ENCODE data around the gene ME1. TPM values are rescaled to one million over a fixed set of nuclear protein-coding genes. Genes with fewer than 3 reads are reported as not detected.

Gene ME1
- total RNA-seq, 2 donors from 2014 or later = 7.5 to 15.4 TPM

GRCh38 chr6:83378621-83379388 lies 52.0 kb downstream of the ME1 start:
- no peaks in the 10 kb centered on the region for H3K36me3 Mint-ChIP-seq (ENCODE audit: low read depth)
- no peak for TF ChIP-seq CTCF (conservative IDR thresholded peaks at IDR 0.05)
- H3K4me3 Mint-ChIP-seq = no peak overlapping the region
- DNase-seq = no peak
- no peaks in the 10 kb centered on the region for H3K4me1 Mint-ChIP-seq
- no peak overlapping the region for H3K9ac ChIP-seq (ENCODE audit: extremely low read depth, low read length, poor library complexity, severe bottlenecking)
- no peaks in the 10 kb centered on the region for H3K4me1 ChIP-seq (ENCODE audit: control insufficient read depth, insufficient read depth, low read length)
- H3K36me3 ChIP-seq (ENCODE audit: control insufficient read depth, insufficient read depth, low read length) = no peaks in the 10 kb centered on the region
- H3K27me3 Mint-ChIP-seq (ENCODE audit: insufficient read depth) = no peaks in the 10 kb centered on the region
- no peak overlapping the region for H3K27ac ChIP-seq (ENCODE audit: low read depth, low read length)
- H3K4me3 ChIP-seq (ENCODE audit: low read length) = no peak overlapping the region
- H3K27ac Mint-ChIP-seq = no peak overlapping the region
- no peaks in the 10 kb centered on the region for H3K9me3 ChIP-seq (ENCODE audit: control insufficient read depth, low read length)
- no peaks in the 10 kb centered on the region for H3K9me3 Mint-ChIP-seq
- H3K27me3 ChIP-seq (ENCODE audit: control insufficient read depth, insufficient read depth, low read length, poor library complexity, severe bottlenecking) = no peaks in the 10 kb centered on the region

- no peaks in the 10 kb centered on the region for H3K9me3 ChIP-seq (ENCODE audit: control insufficient read depth, low read length)
- no peak overlapping the region for H3K27ac Mint-ChIP-seq
- H3K9me3 Mint-ChIP-seq = no peaks in the 10 kb centered on the region
- H3K36me3 Mint-ChIP-seq (ENCODE audit: low read depth) = no peaks in the 10 kb centered on the region
- no peaks in the 10 kb centered on the region for H3K27me3 ChIP-seq (ENCODE audit: control insufficient read depth, insufficient read depth, low read length, poor library complexity, severe bottlenecking)
- no peaks in the 10 kb centered on the region for H3K27me3 Mint-ChIP-seq (ENCODE audit: insufficient read depth)
- DNase-seq = no peak
- H3K9ac ChIP-seq (ENCODE audit: extremely low read depth, low read length, poor library complexity, severe bottlenecking) = no peak overlapping the region
- 88 to 100% methylated on average over 1 to 3 of the region's 3 CpGs for WGBS, 2 experiments (ENCODE audit: insufficient coverage in 1 of 2, insufficient read length in 1 of 2)
- no peak overlapping the region for H3K27ac ChIP-seq (ENCODE audit: low read depth, low read length)
- H3K4me3 Mint-ChIP-seq = no peak overlapping the region
- H3K36me3 ChIP-seq (ENCODE audit: control insufficient read depth, insufficient read depth, low read length) = no peaks in the 10 kb centered on the region
- H3K4me1 Mint-ChIP-seq = no peaks in the 10 kb centered on the region
- H3K4me1 ChIP-seq (ENCODE audit: control insufficient read depth, insufficient read depth, low read length) = no peaks in the 10 kb centered on the region
- TF ChIP-seq CTCF (conservative IDR thresholded peaks at IDR 0.05) = no peak
- H3K4me3 ChIP-seq (ENCODE audit: low read length) = no peak overlapping the region
These were observed 59.4 kb downstream of the ME1 start for GRCh38 chr6:83371423-83371822.

GRCh38 chr6:83370567-83370966 lies 60.3 kb downstream of the ME1 start:
- no peaks in the 10 kb centered on the region for H3K9me3 Mint-ChIP-seq
- Histone ChIP-seq H3K4me1 (ENCODE audit: control insufficient read depth, insufficient read depth, low read length) (no peaks in the 10 kb centered on the region), H3K27ac (ENCODE audit: low read depth, low read length) (no peak overlapping the region), H3K9me3 (ENCODE audit: control insufficient read depth, low read length) (no peaks in the 10 kb centered on the region), H3K36me3 (ENCODE audit: control insufficient read depth, insufficient read depth, low read length) (no peaks in the 10 kb centered on the region), H3K27me3 (ENCODE audit: control insufficient read depth, insufficient read depth, low read length, poor library complexity, severe bottlenecking) (no peaks in the 10 kb centered on the region), H3K9ac (ENCODE audit: extremely low read depth, low read length, poor library complexity, severe bottlenecking) (no peak overlapping the region), H3K4me3 (ENCODE audit: low read length) (no peak overlapping the region)
- no peaks in the 10 kb centered on the region for H3K4me1 Mint-ChIP-seq
- 80 to 89% methylated on average over 1 to 3 of the region's 3 CpGs for WGBS, 2 experiments (ENCODE audit: insufficient coverage in 1 of 2, insufficient read length in 1 of 2)
- no peak overlapping the region for H3K4me3 Mint-ChIP-seq
- no peaks in the 10 kb centered on the region for H3K36me3 Mint-ChIP-seq (ENCODE audit: low read depth)
- H3K27ac Mint-ChIP-seq = no peak overlapping the region
- no peaks in the 10 kb centered on the region for H3K27me3 Mint-ChIP-seq (ENCODE audit: insufficient read depth)
- no peak for TF ChIP-seq CTCF (conservative IDR thresholded peaks at IDR 0.05)
- no peak for DNase-seq
